ENCODE measurements around the gene EGFR. TPM values are rescaled to one million over a fixed set of nuclear protein-coding genes. Genes with fewer than 3 reads are reported as not detected.

The EGFR gene
- total RNA-seq (10 to 100 TPM; 35.6 to 61.5 (median 40.8) TPM), polyA plus RNA-seq (10 to 100 TPM in 1 of 3 donors, 1 to 10 TPM in 2; 3.6 to 10.7 (median 5.5) TPM)

DNA sequence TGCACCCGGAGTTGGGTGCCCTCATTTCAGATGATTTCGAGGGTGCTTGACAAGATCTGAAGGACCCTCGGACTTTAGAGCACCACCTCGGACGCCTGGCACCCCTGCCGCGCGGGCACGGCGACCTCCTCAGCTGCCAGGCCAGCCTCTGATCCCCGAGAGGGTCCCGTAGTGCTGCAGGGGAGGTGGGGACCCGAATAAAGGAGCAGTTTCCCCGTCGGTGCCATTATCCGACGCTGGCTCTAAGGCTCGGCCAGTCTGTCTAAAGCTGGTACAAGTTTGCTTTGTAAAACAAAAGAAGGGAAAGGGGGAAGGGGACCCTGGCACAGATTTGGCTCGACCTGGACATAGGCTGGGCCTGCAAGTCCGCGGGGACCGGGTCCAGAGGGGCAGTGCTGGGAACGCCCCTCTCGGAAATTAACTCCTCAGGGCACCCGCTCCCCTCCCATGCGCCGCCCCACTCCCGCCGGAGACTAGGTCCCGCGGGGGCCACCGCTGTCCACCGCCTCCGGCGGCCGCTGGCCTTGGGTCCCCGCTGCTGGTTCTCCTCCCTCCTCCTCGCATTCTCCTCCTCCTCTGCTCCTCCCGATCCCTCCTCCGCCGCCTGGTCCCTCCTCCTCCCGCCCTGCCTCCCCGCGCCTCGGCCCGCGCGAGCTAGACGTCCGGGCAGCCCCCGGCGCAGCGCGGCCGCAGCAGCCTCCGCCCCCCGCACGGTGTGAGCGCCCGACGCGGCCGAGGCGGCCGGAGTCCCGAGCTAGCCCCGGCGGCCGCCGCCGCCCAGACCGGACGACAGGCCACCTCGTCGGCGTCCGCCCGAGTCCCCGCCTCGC, at the start of gene EGFR:
Gene EGFR (plus strand): TSS at position 657 of the 830 bp plus-strand sequence. CDS start 261 bp downstream, outside the sequence.
- Histone ChIP-seq H3K36me3 (no peaks in the 10 kb centered on the region), H3K27ac (peak within 1 kb of the TSS; percentile 93 to 97 (median 94)), H3K4me3 (peak within 1 kb of the TSS; percentile 80 to 89 (median 82)), H3K27me3 (no peaks in the 10 kb centered on the region), H3K9me3 (no peaks in the 10 kb centered on the region), H3K4me1 (peaks cover 0 to 28% (median 26%) of the 10 kb centered on the region in 4 donors)
- WGBS, 2 donors: 7% methylated on average over 80 of the region's 80 CpGs
- peak; percentile 94 for DNase-seq
- intact Hi-C loops (cut with DNase I): loop anchor here (2.0 to 10.0 kb wide), 5 partner anchors 86 to 349 kb away; partner anchors contain the start of gene LANCL2
- TF ChIP-seq POLR2AphosphoS5 (IDR thresholded peaks at IDR 0.05): peak; percentile 60 to 76 (median 64)
- no peak for TF ChIP-seq EP300 (IDR thresholded peaks at IDR 0.05)
- peak in 1 of 2 donors; percentile 40 for TF ChIP-seq POLR2A (IDR thresholded peaks at IDR 0.05)
- TF ChIP-seq CTCF (IDR thresholded peaks at IDR 0.05): no peak

- Histone ChIP-seq H3K36me3 (no peaks in the 10 kb centered on the region), H3K4me3 (no peak overlapping the region), H3K27me3 (no peaks in the 10 kb centered on the region), H3K9me3 (peaks cover 0 to 4% (median 0%) of the 10 kb centered on the region in 4 donors), H3K4me1 (peaks cover 0 to 14% (median 0%) of the 10 kb centered on the region in 4 donors), H3K27ac (no peak overlapping the region)
- DNase-seq: no peak
- intact Hi-C loops (cut with DNase I): no loop called here
- WGBS, 2 donors: 85 to 91% methylated on average over 13 of the region's 13 CpGs
- TF ChIP-seq POLR2A (IDR thresholded peaks at IDR 0.05) (no peak), EP300 (IDR thresholded peaks at IDR 0.05) (no peak), CTCF (IDR thresholded peaks at IDR 0.05) (no peak), POLR2AphosphoS5 (IDR thresholded peaks at IDR 0.05) (no peak)
Measured at GRCh38 chr7:54969208-54969967, 49.4 kb upstream of the EGFR start.

GRCh38 chr7:54972733-54973294, 46.0 kb upstream of the EGFR start:
- TF ChIP-seq EP300 (IDR thresholded peaks at IDR 0.05) (no peak), CTCF (IDR thresholded peaks at IDR 0.05) (no peak), POLR2AphosphoS5 (IDR thresholded peaks at IDR 0.05) (no peak), POLR2A (IDR thresholded peaks at IDR 0.05) (no peak)
- intact Hi-C loops (cut with DNase I): no loop called here
- peaks cover 0 to 4% (median 0%) of the 10 kb centered on the region in 4 donors for H3K9me3 ChIP-seq
- 84 to 86% methylated on average over 2 of the region's 2 CpGs for WGBS, 2 donors
- no peak overlapping the region for H3K27ac ChIP-seq
- no peak overlapping the region for H3K4me3 ChIP-seq
- H3K4me1 ChIP-seq: no peaks in the 10 kb centered on the region
- H3K27me3 ChIP-seq: no peaks in the 10 kb centered on the region
- no peak for DNase-seq
- H3K36me3 ChIP-seq: no peaks in the 10 kb centered on the region

- TF ChIP-seq POLR2A (IDR thresholded peaks at IDR 0.05) (no peak), POLR2AphosphoS5 (IDR thresholded peaks at IDR 0.05) (no peak), EP300 (IDR thresholded peaks at IDR 0.05) (no peak), CTCF (IDR thresholded peaks at IDR 0.05) (no peak)
- H3K9me3 ChIP-seq: no peaks in the 10 kb centered on the region
- intact Hi-C loops (cut with DNase I): no loop called here
- no peak overlapping the region for H3K27ac ChIP-seq
- H3K36me3 ChIP-seq: no peaks in the 10 kb centered on the region
- DNase-seq: no peak
- no peaks in the 10 kb centered on the region for H3K27me3 ChIP-seq
- WGBS, 2 donors: 80 to 83% methylated on average over 9 of the region's 9 CpGs
- no peak overlapping the region for H3K4me3 ChIP-seq
- H3K4me1 ChIP-seq: no peaks in the 10 kb centered on the region
Measured at GRCh38 chr7:54978364-54979116, 40.3 kb upstream of the EGFR start.

Measured in sigmoid colon (tissue), 7 donors.